Stimulated activated CD4-positive, alpha-beta T cell treated with anti-CD3 and anti-CD28 coated beads, Interleukin-15, amount 100 ng/mL, for 24 hours (primary cell): ENCODE results near the gene NIPAL4.
A peak's percentile ranks its signal among the peaks of the same experiment; 100 is the strongest.

Source experiments
- DNase-seq: peaks from one replicate; pipeline ENCODE4 v3.0.0-alpha.2; 2020

The NIPAL4 gene

GRCh38 chr5:157518963-157519362 lies 59.0 kb downstream of the NIPAL4 start:
- peak; percentile 31 for DNase-seq

- no peak for DNase-seq
Observed at GRCh38 chr5:157519579-157520253, 59.7 kb downstream of the NIPAL4 start.

GRCh38 chr5:157520911-157521703 lies 61.1 kb downstream of the NIPAL4 start:
- no peak for DNase-seq

- DNase-seq, result no peak
Observed at GRCh38 chr5:157521704-157522029, 61.7 kb downstream of the NIPAL4 start.

- DNase-seq, result no peak
Observed at GRCh38 chr5:157523976-157524375, 64.0 kb downstream of the NIPAL4 start.
